Stimulated activated CD4-positive, alpha-beta T cell treated with anti-CD3 and anti-CD28 coated beads, Interleukin-12 subunit alpha, Interleukin-12 subunit beta, amount 100 ng/mL, for 48 hours (primary cell): ENCODE results near the gene SIK2.
"Not testable (repeated sequence)": the region's sequence is repeated elsewhere in the genome, so short reads cannot be mapped to it uniquely, and the experiment has no call there.

Source experiments
- DNase-seq, 3 donors: peaks; one replicate each; pipeline ENCODE4 v3.0.0-alpha.2; 2020; ENCODE audit warnings: low read depth in 2 of 3, low spot score in 1 of 3

Gene SIK2

DNA sequence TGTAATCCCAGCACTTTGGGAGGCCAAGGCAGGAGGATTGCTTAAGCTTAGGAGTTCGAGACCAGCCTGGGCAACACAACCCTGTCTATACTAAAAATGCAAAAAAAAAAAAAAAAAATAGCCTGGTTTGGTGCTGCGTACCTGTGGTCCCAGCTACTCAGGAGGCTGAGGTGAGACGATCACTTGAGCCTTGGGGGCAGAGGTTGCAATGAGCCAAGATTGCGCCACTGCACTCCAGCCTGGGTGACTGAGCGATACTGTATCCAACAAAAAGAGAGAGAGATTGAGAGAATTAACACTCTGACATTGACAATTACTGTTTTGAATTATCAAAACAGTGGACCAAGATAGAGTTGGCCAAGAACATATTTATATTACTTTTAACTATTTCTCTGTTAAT, 53.7 kb downstream of the SIK2 start:
- DNase-seq: no peak

DNA sequence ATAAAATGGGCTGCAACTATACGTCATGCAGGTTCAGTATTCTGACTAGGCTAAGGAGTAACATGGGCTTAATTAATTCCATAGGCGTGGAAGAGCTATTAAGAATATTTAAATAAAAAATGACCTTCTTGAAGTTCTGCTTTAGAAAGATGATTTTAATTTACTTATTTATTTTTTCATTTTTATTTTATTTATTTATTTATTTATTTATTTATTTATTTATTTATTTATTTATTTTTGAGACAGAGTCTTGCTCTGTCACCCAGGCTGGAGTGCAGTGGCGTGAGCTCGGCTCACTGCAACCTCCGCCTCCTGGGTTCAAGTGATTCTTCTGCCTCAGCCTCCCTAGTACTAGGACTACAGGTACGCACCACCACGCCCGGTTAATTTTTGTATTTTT, 55.7 kb downstream of the SIK2 start:
- DNase-seq: not testable (repeated sequence)

DNA sequence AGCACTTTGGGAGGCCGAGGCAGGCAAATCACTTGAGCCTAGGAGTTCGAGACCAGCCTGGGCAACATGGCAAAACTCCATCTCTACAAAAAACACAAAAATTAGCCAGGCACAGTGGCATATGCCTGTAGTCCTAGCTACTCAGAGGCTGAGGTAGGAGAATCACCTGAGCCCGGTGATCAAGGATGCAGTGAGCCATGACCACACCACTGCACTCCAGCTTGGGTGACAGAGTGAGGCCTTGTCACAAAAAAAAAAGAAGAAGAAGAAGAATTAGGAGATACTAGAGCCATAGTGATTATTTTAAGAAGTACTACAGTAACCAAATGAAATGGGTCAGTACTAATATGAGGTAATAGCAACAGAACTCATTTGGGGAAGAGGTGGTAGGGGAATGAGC, 56.2 kb downstream of the SIK2 start:
- DNase-seq: not testable (repeated sequence)

DNA sequence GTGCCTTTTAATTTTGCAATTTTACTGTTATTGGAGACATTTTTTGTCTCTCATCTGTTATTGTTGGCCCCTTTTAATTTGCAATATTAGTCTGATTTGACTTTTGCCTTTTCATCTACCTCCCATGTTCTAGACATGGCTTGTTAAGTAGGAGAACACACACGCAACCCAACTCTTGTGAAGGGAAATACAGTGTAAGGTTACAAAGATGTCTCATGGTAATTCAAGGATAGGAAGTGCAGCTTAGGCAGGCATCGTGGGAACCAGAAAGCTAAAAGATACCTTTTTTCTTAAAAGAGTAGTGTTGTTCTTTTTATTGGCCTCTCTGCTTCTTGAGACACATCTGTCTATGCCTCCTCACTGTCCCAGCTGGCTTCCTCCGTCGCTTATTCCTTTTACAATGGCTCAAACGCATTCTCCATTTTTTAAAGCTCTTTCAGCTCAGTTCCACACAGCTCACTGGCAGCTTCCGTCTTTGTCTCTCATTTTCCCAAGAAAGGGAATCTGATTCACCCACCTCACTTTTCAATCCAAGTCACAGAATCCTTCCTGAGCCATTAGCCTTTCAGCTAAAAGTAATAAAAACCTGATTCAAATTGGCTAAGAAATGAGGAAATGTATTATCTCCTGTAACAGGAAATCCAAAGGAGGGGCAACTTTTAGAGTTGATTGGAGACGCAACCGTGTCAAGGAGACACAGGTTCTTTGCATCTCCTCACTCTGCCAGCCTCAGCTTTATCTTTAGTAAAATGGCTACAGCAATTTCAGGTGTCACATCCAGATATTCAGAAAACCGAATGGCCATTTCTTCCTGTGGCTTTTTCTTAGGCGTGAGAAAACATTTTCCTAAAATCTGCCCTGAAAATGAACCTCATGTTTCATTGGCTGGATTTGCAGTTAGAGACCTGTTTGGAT, 57.2 kb downstream of the SIK2 start:
- DNase-seq: no peak

DNA sequence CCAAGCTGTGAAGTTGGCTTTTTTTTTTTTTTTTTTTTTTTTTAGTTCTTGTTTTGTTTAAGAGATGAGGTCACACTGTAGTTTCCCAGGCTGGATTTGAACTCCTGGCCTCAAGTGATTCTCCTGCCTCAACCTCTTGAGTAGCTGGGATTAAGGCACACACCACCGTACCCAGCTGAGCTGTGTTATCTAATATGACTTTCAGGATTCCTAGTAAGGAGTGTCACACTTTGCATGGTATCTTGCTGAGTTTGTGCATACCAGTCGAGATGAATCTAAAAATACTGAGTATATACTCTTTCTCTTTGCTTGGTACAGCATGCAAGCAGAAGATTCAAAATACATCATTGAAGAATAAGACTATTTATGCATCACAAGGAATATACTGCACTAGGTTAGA, 58.6 kb downstream of the SIK2 start:
- DNase-seq: no peak

DNA sequence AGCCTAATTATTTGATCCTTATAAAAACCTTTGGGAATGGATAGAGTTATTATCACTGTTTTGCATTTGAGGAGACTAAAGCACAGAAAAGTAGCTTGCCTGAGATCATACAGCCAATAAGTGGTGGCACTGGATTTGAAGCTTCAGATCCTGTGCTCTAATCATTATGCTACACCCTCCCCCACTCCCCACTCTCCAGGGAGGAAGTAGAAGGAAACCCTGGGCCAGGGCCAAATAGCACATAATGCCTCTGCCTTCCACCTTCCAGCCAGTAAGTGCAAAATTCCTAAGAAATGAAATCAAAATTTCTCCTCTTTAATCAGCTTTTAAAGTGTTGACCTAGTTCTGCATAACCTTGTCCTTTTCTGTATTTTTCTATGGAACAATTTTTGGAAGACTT, 61.6 kb downstream of the SIK2 start:
- no peak for DNase-seq

DNA sequence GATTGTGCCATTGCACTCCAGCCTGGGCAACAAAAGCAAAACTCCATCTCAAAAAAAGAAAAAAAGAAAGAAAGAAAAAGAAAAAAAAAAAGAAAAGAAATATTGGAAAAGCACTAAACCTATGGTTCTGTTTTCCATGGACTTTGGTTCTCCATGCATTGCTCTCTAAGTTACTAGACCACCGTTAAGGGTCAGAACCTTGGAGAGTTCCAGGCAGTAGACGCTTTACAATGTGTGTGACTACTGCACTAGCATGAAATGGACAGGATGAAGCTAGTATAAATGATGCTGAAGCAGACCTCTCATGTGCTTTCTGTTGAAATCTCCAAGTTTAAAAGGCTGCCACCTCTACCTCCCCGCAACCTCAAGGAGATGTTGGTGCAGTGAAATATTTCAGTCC, 63.5 kb downstream of the SIK2 start:
- DNase-seq: no peak

DNA sequence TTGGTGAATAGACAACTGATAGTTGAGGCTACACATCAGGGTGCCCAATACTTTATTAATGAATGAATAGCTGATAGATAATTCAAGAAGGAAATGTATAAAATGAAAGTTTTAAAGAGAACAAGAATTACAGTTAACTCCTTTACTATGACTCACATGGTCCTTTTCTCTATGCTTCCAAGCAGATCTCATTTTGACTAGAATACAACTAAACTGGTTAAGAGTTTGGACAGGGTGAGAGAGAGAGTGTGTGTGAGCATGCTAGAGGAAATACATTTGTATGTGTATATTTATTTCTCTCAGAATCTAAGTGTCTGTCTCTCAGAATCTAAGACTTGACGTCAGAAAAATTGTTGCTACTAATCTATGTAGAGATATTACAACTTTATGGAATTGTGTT, 66.7 kb downstream of the SIK2 start:
- DNase-seq: no peak

DNA sequence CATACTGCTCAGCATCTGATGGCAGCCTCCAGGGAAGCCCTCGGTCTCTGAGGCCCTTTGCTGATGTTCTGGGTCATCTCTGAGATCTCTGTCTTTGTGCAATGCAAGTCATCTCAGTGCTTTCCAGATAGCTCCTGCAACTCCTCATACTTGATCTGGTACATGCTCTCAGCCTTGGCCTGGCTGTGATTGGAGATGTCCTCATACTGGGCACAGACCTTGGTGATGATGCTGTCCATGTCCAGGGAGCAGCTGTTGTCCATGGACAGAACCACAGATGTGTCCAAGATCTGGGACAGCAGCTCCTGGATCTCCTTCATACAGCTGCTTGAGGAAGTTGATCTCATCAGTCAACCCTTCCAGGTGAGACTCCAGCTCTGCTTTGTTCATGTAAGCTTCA, 69.1 kb downstream of the SIK2 start:
- no peak for DNase-seq

DNA sequence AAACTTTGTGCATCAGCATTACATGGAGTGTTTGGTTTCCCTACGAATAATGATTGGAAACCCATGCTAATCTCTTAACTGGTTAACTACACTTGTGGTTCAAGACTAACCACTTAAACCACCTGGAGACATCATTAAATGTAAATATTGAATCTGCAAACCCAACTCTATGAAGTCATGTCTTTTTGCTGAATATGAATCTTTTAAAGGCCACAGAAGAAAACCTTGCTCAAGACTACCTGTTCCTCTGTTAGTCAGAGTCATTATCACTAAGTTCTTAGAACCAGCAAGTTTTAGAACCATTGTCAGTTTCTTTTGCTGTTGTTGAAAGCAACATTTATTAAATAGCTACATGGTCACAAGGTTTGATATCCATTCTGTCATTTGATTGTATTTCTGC, 70.7 kb downstream of the SIK2 start:
- no peak for DNase-seq

DNA sequence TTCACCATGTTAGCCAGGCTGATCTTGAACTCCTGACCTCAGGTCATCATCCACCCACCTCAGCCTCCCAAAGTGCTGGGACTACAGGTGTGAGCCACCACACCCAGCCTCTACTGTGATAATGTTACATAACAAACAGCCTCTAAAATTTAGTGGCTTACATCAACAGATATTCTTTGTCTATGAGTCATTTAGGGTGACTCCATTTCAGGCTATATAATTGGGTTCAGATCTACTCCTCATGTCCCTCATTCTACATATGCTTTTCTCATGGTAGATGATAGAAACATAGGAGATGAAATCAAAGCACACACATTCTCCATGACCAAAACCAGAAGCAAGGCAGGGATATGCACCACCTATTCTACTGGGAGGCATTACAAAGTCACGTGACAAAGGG, 72.7 kb downstream of the SIK2 start:
- DNase-seq: no peak

DNA sequence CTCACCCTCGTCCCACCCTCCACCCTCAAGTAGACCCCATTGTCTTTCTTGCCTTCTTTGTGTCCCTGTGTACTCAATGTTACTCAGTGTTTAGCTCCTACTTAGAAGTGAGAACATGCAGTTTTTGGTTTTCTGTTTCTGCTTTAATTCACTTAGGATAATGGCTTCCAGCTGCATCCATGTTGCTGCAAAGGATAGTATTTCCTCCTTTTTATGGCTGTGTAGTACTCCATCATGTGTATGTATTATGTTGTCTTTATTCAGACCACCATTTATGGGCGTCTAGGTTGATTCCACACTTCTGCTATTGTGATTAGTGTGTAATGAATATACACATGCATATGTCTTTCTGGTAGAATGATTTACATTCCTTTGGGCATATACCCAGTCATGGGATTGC, 73.6 kb downstream of the SIK2 start:
- DNase-seq: no peak

DNA sequence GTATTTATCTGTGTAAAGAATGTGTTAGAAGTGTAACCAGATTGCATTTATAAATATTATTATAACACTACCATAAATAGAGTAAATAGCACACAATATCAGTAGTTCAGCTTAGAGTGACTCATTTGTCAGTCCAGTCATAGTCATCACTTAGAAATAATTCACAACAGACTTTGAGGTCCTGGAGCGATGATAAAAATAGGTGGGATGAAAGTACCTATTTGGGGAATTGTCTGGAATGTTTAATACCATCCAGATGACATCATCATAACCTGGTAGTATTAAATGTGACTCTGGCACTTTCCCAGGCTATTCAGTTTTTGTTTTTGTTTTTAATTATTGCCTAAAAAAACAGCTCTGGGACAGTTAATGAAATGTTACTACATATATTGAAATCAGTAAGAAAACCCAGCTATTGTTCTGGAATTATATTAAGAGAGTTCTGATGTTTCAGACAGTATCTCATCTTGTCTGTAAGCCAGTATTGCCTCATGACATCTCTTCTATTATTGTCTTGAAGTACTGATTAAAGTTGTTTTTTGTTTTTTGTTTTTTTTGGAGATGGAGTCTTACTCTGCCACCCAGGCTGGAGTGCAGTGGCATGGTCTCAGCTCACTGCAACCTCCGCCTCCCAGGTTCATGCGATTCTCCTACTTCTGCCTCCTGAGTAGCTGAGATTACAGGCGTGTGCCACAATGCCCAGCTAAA, 74.8 kb downstream of the SIK2 start:
- no peak for DNase-seq

DNA sequence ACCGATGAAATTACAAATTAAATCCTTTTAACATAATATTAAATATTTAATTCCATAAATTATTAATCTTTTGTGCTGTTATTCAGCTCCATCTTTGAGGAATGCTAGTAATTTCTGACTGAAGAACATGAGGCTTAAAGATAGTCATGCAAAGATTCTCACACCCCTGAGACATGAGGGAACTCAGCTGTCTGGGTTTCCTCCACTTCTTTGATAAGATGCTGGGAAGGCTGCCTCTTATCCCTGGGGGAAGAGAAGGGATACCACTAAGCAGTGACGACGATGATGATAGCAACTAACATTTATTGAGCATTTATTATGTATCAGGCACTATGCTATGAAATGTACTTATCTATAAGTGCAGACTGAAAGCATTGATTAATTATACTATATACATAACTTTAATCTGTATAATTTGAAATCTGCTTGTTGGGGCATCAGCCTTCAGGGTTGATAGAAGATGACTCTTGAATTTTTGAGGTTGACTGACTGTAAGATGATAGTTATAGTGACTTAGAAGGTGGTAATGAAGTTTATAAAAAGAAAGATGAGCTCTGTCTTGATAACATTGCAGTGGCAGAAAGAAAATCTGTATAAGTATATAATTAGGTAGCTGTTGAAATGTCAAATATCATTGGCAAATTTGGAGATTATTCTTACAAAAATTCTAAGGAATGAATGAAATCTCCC, 78.4 kb downstream of the SIK2 start:
- no peak for DNase-seq

DNA sequence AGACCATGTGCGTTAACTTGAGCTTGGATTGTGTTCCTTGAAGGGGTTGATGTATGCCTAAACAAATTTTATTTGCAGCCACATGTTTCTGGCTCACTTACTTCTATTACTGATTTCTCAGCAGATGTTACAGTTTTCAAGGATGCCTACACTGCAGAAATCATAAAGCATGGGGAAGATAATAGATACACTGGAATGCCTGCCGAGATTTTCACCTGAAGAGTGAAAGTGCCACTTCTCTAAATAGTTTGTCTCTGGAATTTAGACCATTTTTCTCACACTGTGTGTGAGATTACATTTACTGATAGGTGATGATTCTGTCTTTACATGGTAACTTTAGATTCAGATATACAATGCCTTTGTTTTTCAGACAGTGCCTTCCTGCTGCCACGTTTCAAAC, 81.6 kb downstream of the SIK2 start:
- no peak for DNase-seq

DNA sequence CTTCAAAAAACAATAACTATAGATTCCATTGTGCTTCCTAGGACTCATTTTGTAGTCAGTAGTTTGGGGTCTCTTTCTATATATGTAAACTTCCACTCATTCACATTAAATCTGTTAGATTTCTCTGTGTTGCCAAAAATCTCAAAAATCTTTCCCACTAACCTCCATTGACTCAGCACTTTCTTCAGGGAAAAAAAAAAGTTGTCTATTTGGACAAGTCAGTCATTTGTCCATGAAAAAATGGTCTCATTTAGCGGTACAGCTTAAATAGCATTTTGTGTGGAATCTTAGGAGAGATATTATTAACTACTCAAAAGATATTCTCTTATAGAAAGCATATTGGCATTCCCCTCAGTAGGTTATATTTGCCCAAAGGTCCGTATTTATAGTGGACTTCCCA, 82.0 kb downstream of the SIK2 start:
- DNase-seq: no peak

DNA sequence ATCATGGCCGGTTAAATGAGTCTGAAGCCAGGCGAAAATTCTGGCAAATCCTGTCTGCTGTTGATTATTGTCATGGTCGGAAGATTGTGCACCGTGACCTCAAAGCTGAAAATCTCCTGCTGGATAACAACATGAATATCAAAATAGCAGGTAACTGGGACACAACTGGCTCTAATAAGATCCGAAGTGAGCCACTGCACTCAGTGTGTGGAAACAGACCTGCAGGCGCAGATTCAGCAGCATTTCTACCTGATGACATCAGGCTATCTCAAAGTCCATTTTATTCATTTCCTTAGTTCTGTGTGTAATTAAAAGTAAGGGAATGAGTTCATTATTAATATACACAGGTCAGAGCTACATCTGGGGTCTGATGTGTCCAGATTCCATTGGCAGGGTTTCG, 85.8 kb downstream of the SIK2 start:
- DNase-seq: no peak

DNA sequence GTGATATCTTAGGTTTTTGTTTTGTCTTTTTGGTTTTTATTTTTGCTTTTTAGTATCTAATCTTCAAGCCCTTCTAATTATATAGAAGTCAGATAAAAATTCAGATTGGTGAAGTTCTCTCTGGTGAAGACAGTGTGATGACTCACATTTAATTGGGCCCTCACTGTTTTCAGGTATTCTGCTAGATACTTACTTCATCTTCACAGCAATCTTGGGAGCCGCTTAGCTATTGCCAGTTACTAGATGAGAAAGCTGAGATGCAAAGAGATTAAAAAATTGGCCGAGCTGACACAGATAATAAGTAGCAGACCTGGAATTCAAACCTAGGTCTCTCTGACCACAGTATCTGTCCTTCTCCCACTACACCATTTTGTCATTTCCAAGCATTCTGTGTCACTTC, 88.9 kb downstream of the SIK2 start:
- DNase-seq: no peak

DNA sequence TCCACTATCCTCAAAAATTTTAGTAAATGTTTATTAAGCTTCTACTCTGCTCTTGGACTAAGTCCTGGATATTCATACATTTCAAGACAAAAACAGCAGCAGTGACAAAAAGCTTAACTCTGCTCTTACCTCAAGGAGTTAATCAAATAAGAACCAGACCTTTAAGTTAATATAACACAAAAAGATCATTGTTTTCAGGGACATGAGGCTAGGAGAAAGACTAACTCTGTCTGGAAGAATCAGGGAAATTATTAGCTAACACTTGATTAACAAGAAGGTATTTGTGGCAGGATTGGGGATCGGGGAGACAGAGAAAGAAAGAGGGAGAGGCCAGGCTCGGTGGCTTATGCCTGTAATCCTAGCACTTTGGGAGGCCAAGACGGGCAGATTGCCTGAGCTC, 89.5 kb downstream of the SIK2 start:
- no peak for DNase-seq

DNA sequence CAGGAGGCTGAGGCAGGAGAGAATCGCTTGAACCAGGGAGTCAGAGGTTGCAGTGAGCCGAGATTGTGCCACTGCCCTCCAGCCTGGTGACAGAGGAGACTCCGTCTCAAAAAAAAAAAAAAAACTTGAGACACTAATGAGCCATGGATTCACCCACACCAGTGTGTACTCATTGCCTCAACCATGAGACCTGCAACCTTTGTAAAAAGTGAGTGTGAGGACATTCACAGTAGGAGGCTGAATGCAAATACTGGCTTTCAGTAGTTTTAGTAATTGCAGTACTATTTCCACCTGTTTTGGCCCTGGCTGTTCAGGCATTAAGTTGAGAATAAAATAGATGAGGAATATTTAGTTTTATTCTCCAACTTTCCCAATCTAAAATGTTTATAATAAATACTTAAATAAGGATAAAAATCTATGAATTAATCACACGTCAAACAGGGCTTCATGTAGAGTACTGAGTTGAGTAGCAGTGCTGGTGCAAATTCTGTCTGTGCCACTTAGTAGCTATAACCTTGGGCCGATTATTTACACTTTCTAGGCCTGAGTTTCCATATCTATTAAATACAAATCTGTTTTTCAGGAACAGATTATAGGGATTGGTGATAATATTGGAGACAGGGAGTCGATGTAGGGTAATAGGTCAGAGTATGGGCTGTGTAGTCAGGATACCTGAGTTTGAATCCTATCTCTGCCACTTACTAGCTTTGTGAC, 91.1 kb downstream of the SIK2 start:
- DNase-seq: no peak

DNA sequence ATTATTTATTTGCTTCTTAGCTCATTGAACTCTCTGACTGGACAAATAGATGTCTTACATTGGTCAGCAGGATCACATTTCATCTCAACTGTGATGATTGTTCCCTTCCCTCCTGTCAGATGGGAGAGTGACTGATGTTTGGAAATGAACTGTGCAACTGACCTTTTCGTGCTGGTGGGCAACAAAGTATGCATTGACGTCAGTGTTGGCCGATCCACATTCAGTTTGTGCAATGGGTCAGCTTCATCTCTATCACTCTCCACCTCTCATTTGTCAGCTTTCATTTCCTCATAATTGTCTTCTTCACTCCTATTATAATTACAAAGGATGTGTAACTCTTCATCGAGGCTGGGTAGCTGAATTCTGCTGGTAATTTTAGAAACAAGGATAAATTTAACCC, 92.6 kb downstream of the SIK2 start:
- DNase-seq: no peak
